PC-3 (cell line): ENCODE measurements around the gene SIX6.

ENCODE experiments used
- CTCF ChIP-seq: fragments of 300-600 bp; sonication (generic); conservative IDR thresholded peaks from 2 replicates; pipeline ENCODE4 v1.5.1; 2017; ENCODE audit warnings: antibody characterized with exemption, low read depth, mild to moderate bottlenecking, low read length
- EZH2 ChIP-seq: fragments of 300-600 bp; sonication (generic); IDR thresholded peaks from one replicate; pipeline ENCODE4 v1.6.1; 2017; ENCODE audit warnings: antibody characterized with exemption, mild to moderate bottlenecking, low read length; ENCODE audit not compliant: unreplicated experiment
- EZH2phosphoT487 ChIP-seq: fragments of 300-600 bp; sonication (generic); IDR thresholded peaks from 2 replicates; pipeline ENCODE4 v1.6.1; 2018; ENCODE audit warnings: mild to moderate bottlenecking, antibody characterized with exemption, low read length, borderline replicate concordance

- TF ChIP-seq CTCF: no peak
- TF ChIP-seq EZH2phosphoT487: no peak
- TF ChIP-seq EZH2: no peak
Measured at GRCh38 chr14:60508707-60509437, at the start of gene SIX6.
